HG03159 (cell line): ENCODE data around the gene HERC4.
"Not testable (repeated sequence)": the region's sequence is repeated elsewhere in the genome, so short reads cannot be mapped to it uniquely, and the experiment has no call there.

Experiments used
- ATAC-seq: cut with Tn5 transposase; IDR thresholded peaks from one replicate; pipeline ENCODE4 v1.9.1; 2021; ENCODE audit warnings: mild to moderate bottlenecking, moderate library complexity; ENCODE audit not compliant: unreplicated experiment

Gene HERC4

GRCh38 chr10:68090586-68090985 is 15.5 kb upstream of the HERC4 start:
- no peak for ATAC-seq

GRCh38 chr10:68088740-68089139 is 13.7 kb upstream of the HERC4 start:
- no peak for ATAC-seq

- no peak for ATAC-seq
Measured at GRCh38 chr10:68087685-68088401, 12.8 kb upstream of the HERC4 start.

GRCh38 chr10:68086910-68087684 is 12.0 kb upstream of the HERC4 start:
- ATAC-seq: no peak

- no peak for ATAC-seq
Measured at GRCh38 chr10:68086011-68086410, 10.9 kb upstream of the HERC4 start.

- ATAC-seq: no peak
Measured at GRCh38 chr10:68084469-68084868, 9.4 kb upstream of the HERC4 start.

- ATAC-seq: no peak
Measured at GRCh38 chr10:68083953-68084352, 8.9 kb upstream of the HERC4 start.

- ATAC-seq: no peak
Measured at GRCh38 chr10:68082872-68083271, 7.8 kb upstream of the HERC4 start.

GRCh38 chr10:68081916-68082315 is 6.8 kb upstream of the HERC4 start:
- no peak for ATAC-seq

- ATAC-seq: no peak
Measured at GRCh38 chr10:68080853-68081431, 5.9 kb upstream of the HERC4 start.

GRCh38 chr10:68079434-68079833 is 4.4 kb upstream of the HERC4 start:
- no peak for ATAC-seq

- ATAC-seq: no peak
Measured at GRCh38 chr10:68077026-68077425, 1.9 kb upstream of the HERC4 start.

GRCh38 chr10:68076081-68076480 is 998 bp upstream of the HERC4 start:
- ATAC-seq: not testable (repeated sequence)

GRCh38 chr10:68075550-68076004 is 494 bp upstream of the HERC4 start:
- no peak for ATAC-seq

- no peak for ATAC-seq
Measured at GRCh38 chr10:68074031-68074774, 880 bp downstream of the HERC4 start.

GRCh38 chr10:68073631-68074030 is 1.5 kb downstream of the HERC4 start:
- no peak for ATAC-seq

GRCh38 chr10:68067508-68067907 is 7.6 kb downstream of the HERC4 start:
- no peak for ATAC-seq

GRCh38 chr10:68067029-68067428 is 8.1 kb downstream of the HERC4 start:
- no peak for ATAC-seq

GRCh38 chr10:68053553-68053952 is 21.5 kb downstream of the HERC4 start:
- ATAC-seq: no peak

GRCh38 chr10:68052463-68052862 is 22.6 kb downstream of the HERC4 start:
- no peak for ATAC-seq
